OCI-LY7 (cell line): Measurements from ENCODE around the gene CMA1. TPM values are rescaled to one million over a fixed set of nuclear protein-coding genes. Genes with fewer than 3 reads are reported as not detected.
"Not testable (repeated sequence)": the region's sequence is repeated elsewhere in the genome, so short reads cannot be mapped to it uniquely, and the experiment has no call there.

Source experiments
- Bru-seq: library from RNA; stranded (reverse); fragments of 400-500 nt; gene quantifications from one replicate; lab custom pipeline; 2021; lab: Mats Ljungman, UMichigan
- BruChase-seq, 2 experiments: library from RNA; stranded (reverse); fragments of 400-500 nt; gene quantifications; one replicate each; lab custom pipeline; 2021; lab: Mats Ljungman, UMichigan
- BruUV-seq: library from RNA; stranded (reverse); fragments of 400-500 nt; replicated peaks from 2 replicates; lab custom pipeline; 2021; lab: Mats Ljungman, UMichigan
- CTCF ChIA-PET: fragments of 300-600 bp; sonication (Branson Sonifier 250); formaldehyde crosslinking; loops from one replicate; lab custom pipeline; 2022; ENCODE audit warnings: antibody characterized with exemption; ENCODE audit not compliant: unreplicated experiment; lab: Charles Lee
- POLR2A ChIA-PET: fragments of 300-600 bp; sonication (Branson Sonifier 250); formaldehyde crosslinking; loops from one replicate; lab custom pipeline; 2022; ENCODE audit warnings: antibody characterized with exemption; lab: Charles Lee
- DNase-seq: peaks from one replicate; pipeline ENCODE4 v3.0.0-alpha.2; 2015; ENCODE audit warnings: low spot score
- H2AFZ ChIP-seq: fragments of 200-600 bp; sonication (generic), shearing (Covaris generic); 2 replicates; pipeline ENCODE4 v1.6.1; 2014; ENCODE audit warnings: mild to moderate bottlenecking, antibody characterized with exemption, low read length, moderate library complexity
- H3K27ac ChIP-seq: fragments of 200-600 bp; sonication (generic); 2 replicates; pipeline ENCODE4 v1.5.1; 2014; ENCODE audit warnings: mixed run types, low read depth, mild to moderate bottlenecking, moderate library complexity, low read length, inconsistent platforms; ENCODE audit not compliant: poor library complexity, severe bottlenecking
- H3K36me3 ChIP-seq: fragments of 200-600 bp; sonication (generic); 2 replicates; pipeline ENCODE4 v1.6.1; 2014; ENCODE audit warnings: mild to moderate bottlenecking, antibody characterized with exemption, low read length, moderate library complexity, mixed read lengths; ENCODE audit not compliant: insufficient read depth
- H3K4me1 ChIP-seq: fragments of 200-600 bp; sonication (generic); 2 replicates; pipeline ENCODE4 v1.5.1; 2014; ENCODE audit warnings: mild to moderate bottlenecking, low read length; ENCODE audit not compliant: insufficient read depth, poor library complexity, severe bottlenecking
- H3K4me2 ChIP-seq: fragments of 200-600 bp; sonication (generic); 2 replicates; pipeline ENCODE4 v1.6.1; 2014; ENCODE audit warnings: mild to moderate bottlenecking, low read length
- H3K4me3 ChIP-seq: fragments of 200-600 bp; sonication (generic); 2 replicates; pipeline ENCODE4 v1.5.1; 2014; ENCODE audit warnings: mild to moderate bottlenecking, low read depth, low read length; ENCODE audit not compliant: poor library complexity, severe bottlenecking
- H3K79me2 ChIP-seq: fragments of 200-600 bp; sonication (generic); 2 replicates; pipeline ENCODE4 v1.6.1; 2016; ENCODE audit warnings: low read depth, mild to moderate bottlenecking, low read length, moderate library complexity, mixed read lengths; ENCODE audit not compliant: insufficient read depth
- H3K9me2 ChIP-seq: fragments of 200-600 bp; sonication (generic); 2 replicates; pipeline ENCODE4 v1.6.1; 2016; ENCODE audit warnings: mild to moderate bottlenecking, low read length, mixed read lengths; ENCODE audit not compliant: insufficient read depth
- H3K9me3 ChIP-seq: fragments of 200-600 bp; sonication (generic); 2 replicates; pipeline ENCODE4 v1.6.1; 2014; ENCODE audit warnings: mild to moderate bottlenecking, mixed run types, low read length, mixed read lengths
- H4K20me1 ChIP-seq: fragments of 200-600 bp; sonication (generic); 2 replicates; pipeline ENCODE4 v1.6.1; 2014; ENCODE audit warnings: mild to moderate bottlenecking, antibody characterized with exemption, low read length, moderate library complexity, mixed read lengths; ENCODE audit not compliant: insufficient read depth
- CTCF ChIP-seq: fragments of 200-600 bp; sonication (generic); conservative IDR thresholded peaks from 2 replicates; pipeline ENCODE4 v1.5.1; 2014; ENCODE audit warnings: mild to moderate bottlenecking, antibody characterized with exemption, low read length, moderate library complexity, mixed read lengths
- EZH2phosphoT487 ChIP-seq: fragments of 200-600 bp; sonication (generic); IDR thresholded peaks from 2 replicates; pipeline ENCODE4 v1.6.1; 2018; ENCODE audit warnings: low read depth, borderline replicate concordance, mild to moderate bottlenecking, mixed run types, antibody characterized with exemption, low read length, moderate library complexity, mixed read lengths
- intact Hi-C: fragments of 100-400 bp; cut with micrococcal nuclease; formaldehyde crosslinking; loops from one replicate; pipeline ENCODE4 v1.10.0; 2022; ENCODE audit not compliant: unreplicated experiment
- long read RNA-seq: library from polyadenylated mRNA; stranded (forward); transcript quantifications from one replicate; pipeline ENCODE4 v2.0.0, GENCODE V29; 2022
- total RNA-seq, 2 experiments: library from RNA; depleted of rRNA in 1 of 2; stranded (reverse); fragments of >200 nt in 1 of 2; shearing (Covaris generic) in 1 of 2; gene quantifications; 2 replicates each; pipeline ENCODE4 v1.2.3, GENCODE V29; 2014 to 2022

Gene CMA1, protein sequence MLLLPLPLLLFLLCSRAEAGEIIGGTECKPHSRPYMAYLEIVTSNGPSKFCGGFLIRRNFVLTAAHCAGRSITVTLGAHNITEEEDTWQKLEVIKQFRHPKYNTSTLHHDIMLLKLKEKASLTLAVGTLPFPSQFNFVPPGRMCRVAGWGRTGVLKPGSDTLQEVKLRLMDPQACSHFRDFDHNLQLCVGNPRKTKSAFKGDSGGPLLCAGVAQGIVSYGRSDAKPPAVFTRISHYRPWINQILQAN
- total RNA-seq (2014; rRNA removed; shearing (Covaris generic)) (not detected in 2 replicates), total RNA-seq (2022) (not detected in 2 replicates), Bru-seq, nascent RNA (not detected), BruChase-seq, experiment 1, labeled RNA remaining after a 6-hour chase (not detected), BruChase-seq, experiment 2, labeled RNA remaining after a 2-hour chase (not detected)
- long read RNA-seq, result 0 reads

- TF ChIP-seq EZH2phosphoT487 (no peak), CTCF (no peak)
- no peaks in the 10 kb centered on the region for H3K79me2 ChIP-seq
- DNase-seq, result no peak
- no peaks in the 10 kb centered on the region for H3K4me1 ChIP-seq
- ChIA-PET POLR2A (interaction anchor here (0.8 kb wide), 1 partner anchor 254 kb away, joined by 3 read pairs; no protein-coding TSS in a partner anchor), CTCF (no interaction called here)
- no peaks in the 10 kb centered on the region for H3K36me3 ChIP-seq
- no peak within 1 kb of the TSS for H3K27ac ChIP-seq
- BruUV-seq, result no TSS peak
- no peak within 1 kb of the TSS for H3K4me2 ChIP-seq
- H3K9me3 ChIP-seq, result no peaks in the 10 kb centered on the region
- H2AFZ ChIP-seq, result no peak within 1 kb of the TSS
- H3K9me2 ChIP-seq, result no peaks in the 10 kb centered on the region
- no peaks in the 10 kb centered on the region for H4K20me1 ChIP-seq
- no peak within 1 kb of the TSS for H3K4me3 ChIP-seq
- intact Hi-C loops, result no loop called here
Measured at GRCh38 chr14:24508155-24508840, at the start of gene CMA1. Gene CMA1, minus strand, starts transcription at chr14:24508265. Its CDS starts 30 bp downstream, at chr14:24508235.

DNA sequence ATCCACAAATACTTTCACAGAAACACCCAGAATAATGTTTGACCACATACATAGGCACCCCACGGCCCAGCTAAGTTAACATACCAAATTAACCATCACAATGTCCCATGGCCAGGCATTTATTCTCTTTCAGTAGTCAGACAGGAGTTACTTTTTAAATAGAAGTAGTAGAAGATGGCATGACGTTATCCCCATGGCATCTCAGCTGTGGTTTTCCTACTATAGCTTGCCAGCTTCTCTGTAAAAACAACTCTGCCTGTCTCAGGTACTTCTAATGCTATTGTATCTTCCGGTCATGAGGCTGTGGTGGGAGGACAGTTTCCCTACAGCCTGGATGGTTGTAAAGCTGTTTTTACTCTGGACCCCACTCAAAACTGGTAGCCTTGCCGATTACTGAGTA, 48.7 kb upstream of the CMA1 start:
- Histone ChIP-seq H2AFZ (no peak overlapping the region), H3K36me3 (no peaks in the 10 kb centered on the region), H3K9me2 (no peaks in the 10 kb centered on the region), H3K79me2 (no peaks in the 10 kb centered on the region), H3K9me3 (no peaks in the 10 kb centered on the region), H3K27ac (no peak overlapping the region), H3K4me2 (no peak overlapping the region), H3K4me1 (no peaks in the 10 kb centered on the region), H4K20me1 (no peaks in the 10 kb centered on the region), H3K4me3 (no peak overlapping the region)
- POLR2A ChIA-PET, result no interaction called here
- TF ChIP-seq CTCF (no peak), EZH2phosphoT487 (no peak)
- intact Hi-C loops, result no loop called here
- CTCF ChIA-PET, result no interaction called here
- no TSS peak for BruUV-seq
- DNase-seq, result no peak

GRCh38 chr14:24549064-24549463, 41.0 kb upstream of the CMA1 start:
- H3K36me3 ChIP-seq, H3K27ac ChIP-seq, H2AFZ ChIP-seq, H3K79me2 ChIP-seq, H3K9me3 ChIP-seq, intact Hi-C loops, DNase-seq, H3K9me2 ChIP-seq, H3K4me2 ChIP-seq, CTCF ChIA-PET, H4K20me1 ChIP-seq, H3K4me3 ChIP-seq, BruUV-seq, POLR2A ChIA-PET, H3K4me1 ChIP-seq: not testable (repeated sequence)
